Liver (tissue), 9 donors: ENCODE data around the gene KBTBD2. TPM values are rescaled to one million over a fixed set of nuclear protein-coding genes. Genes with fewer than 3 reads are reported as not detected.

ENCODE experiments used
- DNase-seq: peaks from one replicate; pipeline ENCODE4 v3.0.0-alpha.2; 2017; ENCODE audit warnings: low spot score
- H3K27ac ChIP-seq, 2 donors: one replicate each; pipeline ENCODE4 v1.7.0; 2013; ENCODE audit warnings: inconsistent platforms in 2 of 2, low read length in 2 of 2, control low read depth in 1 of 2, low read depth in 1 of 2, mild to moderate bottlenecking in 1 of 2
- H3K27me3 ChIP-seq, 4 donors: one replicate each; pipeline versions ENCODE4 v1.6.1 to v1.7.0; 2013; ENCODE audit warnings: low read length in 3 of 4, inconsistent platforms in 1 of 4, mild to moderate bottlenecking in 1 of 4, moderate library complexity in 1 of 4; ENCODE audit not compliant: control insufficient read depth in 4 of 4, insufficient read depth in 4 of 4
- H3K36me3 ChIP-seq, 4 donors: one replicate each; pipeline versions ENCODE4 v1.6.1 to v1.7.0; 2013; ENCODE audit warnings: low read length in 3 of 4, mild to moderate bottlenecking in 3 of 4, low read depth in 1 of 4, moderate library complexity in 1 of 4; ENCODE audit not compliant: control insufficient read depth in 4 of 4, insufficient read depth in 3 of 4
- H3K4me1 ChIP-seq, 4 donors: one replicate each; pipeline versions ENCODE4 v1.6.1 to v1.7.0; 2013; ENCODE audit warnings: low read length in 3 of 4, mild to moderate bottlenecking in 3 of 4, moderate library complexity in 1 of 4; ENCODE audit not compliant: control insufficient read depth in 4 of 4, insufficient read depth in 4 of 4
- H3K4me3 ChIP-seq, 3 donors: one replicate each; pipeline versions ENCODE4 v1.6.1 to v1.7.0; 2013; ENCODE audit warnings: low read length in 3 of 3, control low read depth in 1 of 3, low read depth in 1 of 3, mild to moderate bottlenecking in 1 of 3
- H3K9ac ChIP-seq, 2 donors: one replicate each; pipeline ENCODE4 v1.7.0; 2013; ENCODE audit warnings: low read length in 2 of 2, mild to moderate bottlenecking in 2 of 2, moderate library complexity in 2 of 2, control low read depth in 1 of 2, low read depth in 1 of 2
- H3K9me3 ChIP-seq, 4 donors: one replicate each; pipeline versions ENCODE4 v1.6.1 to v1.7.0; 2013; ENCODE audit warnings: low read length in 3 of 4; ENCODE audit not compliant: control insufficient read depth in 4 of 4
- EGR1 ChIP-seq, 2 donors: IDR thresholded peaks; 2 replicates each; pipeline ENCODE4 v1.6.1; 2016 to 2018; ENCODE audit warnings: antibody characterized with exemption in 2 of 2, low read depth in 2 of 2
- FOXA2 ChIP-seq: IDR thresholded peaks from 2 replicates; pipeline ENCODE4 v1.6.1; 2016; ENCODE audit warnings: antibody characterized with exemption
- HNF4G ChIP-seq: IDR thresholded peaks from 2 replicates; pipeline ENCODE4 v1.6.1; 2016; ENCODE audit warnings: antibody characterized with exemption
- NR2F2 ChIP-seq: IDR thresholded peaks from 2 replicates; pipeline ENCODE4 v1.6.1; 2016; ENCODE audit warnings: antibody characterized with exemption
- RAD21 ChIP-seq, 2 donors: IDR thresholded peaks; 2 replicates each; pipeline ENCODE4 v1.6.1; 2016; ENCODE audit warnings: antibody characterized with exemption in 2 of 2, mild to moderate bottlenecking in 2 of 2
- WGBS: extraction: QIAGEN DNeasy Blood & Tissue Kit; methylation state at CpG from one replicate; pipeline ENCODE4 v1.1.7; 2013; 5-methylcytosine and 5-hydroxymethylcytosine counted together
- polyA plus RNA-seq, 2 donors: library from polyadenylated mRNA; stranded (reverse) in 1 of 2; unstranded in 1 of 2; fragments of 200-250 nt in 1 of 2; fragments of >200 nt in 1 of 2; fragmentation: Nextera tagmentation in 1 of 2; extraction: Ambion mirVana in 1 of 2; gene quantifications; one replicate each; pipeline versions ENCODE4 v1.2.1 to v1.2.3, GENCODE V29; 2013 to 2015
- total RNA-seq, 2 donors: library from RNA; depleted of rRNA; stranded (reverse); fragments of >200 nt; gene quantifications; one replicate each; pipeline ENCODE4 v1.2.3, GENCODE V29; 2014
- TF ChIP-seq, protein P1 (sequence below): fragments of 150-350 bp; IDR thresholded peaks from 2 replicates; pipeline ENCODE4 v1.5.1; 2017; ENCODE audit warnings: improper control_type of control experiment, low read depth, low read length; ENCODE audit not compliant: missing input control
- TF ChIP-seq, protein P2 (sequence below): IDR thresholded peaks from 2 replicates; pipeline ENCODE4 v1.6.1; 2016; ENCODE audit warnings: antibody characterized with exemption
- TF ChIP-seq, protein P3 (sequence below): IDR thresholded peaks from 2 replicates; pipeline ENCODE4 v1.6.1; 2016; ENCODE audit warnings: antibody characterized with exemption
- TF ChIP-seq, protein P4 (sequence below): IDR thresholded peaks from 2 replicates; pipeline ENCODE4 v1.6.1; 2016; ENCODE audit warnings: antibody characterized with exemption, mild to moderate bottlenecking
- donor health status: healthy.
- donor health status: healthy.
- donor health status: healthy.
- donor health status: healthy.
- donor health status: healthy.

The KBTBD2 gene
- total RNA-seq, result 10 to 100 TPM; 22.5 to 29.5 TPM
- 1 to 10 TPM; 7.1 to 7.6 TPM for polyA plus RNA-seq

- Histone ChIP-seq H3K4me3 (peak within 1 kb of the TSS; percentile 86 to 95 (median 87)), H3K9me3 (no peaks in the 10 kb centered on the region), H3K27me3 (no peaks in the 10 kb centered on the region), H3K36me3 (no peaks in the 10 kb centered on the region), H3K9ac (peak within 1 kb of the TSS; percentile 95 to 96), H3K4me1 (peaks cover 4 to 24% (median 10%) of the 10 kb centered on the region in 4 donors), H3K27ac (peak within 1 kb of the TSS; percentile 97 to 98)
- TF ChIP-seq EGR1 (IDR thresholded peaks at IDR 0.05; ENCODE audit: low read depth in 2 of 2) (peak in 1 of 2 donors; percentile 21), HNF4G (no peak)
- under 1% methylated on average over 104 of the region's 104 CpGs for WGBS
- peak; percentile 77 for DNase-seq
Observed at GRCh38 chr7:32891043-32891799, at the start of gene KBTBD2. Gene KBTBD2, minus strand, starts transcription at chr7:32891760. Its CDS starts 12,156 bp downstream, at chr7:32879604.

DNA sequence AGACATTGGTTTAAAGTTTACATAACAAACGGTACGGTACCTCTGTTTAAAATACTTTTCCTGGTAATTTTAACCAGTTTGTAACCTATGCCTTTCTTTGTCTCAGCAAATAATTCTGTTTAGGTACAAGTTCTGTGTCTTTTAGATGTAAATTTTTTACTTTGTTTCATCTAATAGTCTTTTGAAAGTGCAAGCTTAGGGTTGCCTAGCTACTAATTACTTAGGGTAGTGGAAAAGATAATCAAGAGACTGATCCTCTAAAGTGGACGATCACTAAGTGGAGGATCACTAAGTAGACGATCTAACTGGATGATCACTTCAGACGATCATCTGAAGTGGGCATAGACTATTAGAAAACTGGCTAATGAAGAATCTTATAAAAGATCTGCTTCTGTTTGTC lies 49.6 kb upstream of the KBTBD2 start:
- DNase-seq, result no peak
- no peaks in the 10 kb centered on the region for H3K36me3 ChIP-seq
- no peak overlapping the region for H3K4me3 ChIP-seq
- H3K4me1 ChIP-seq, result peaks cover 0 to 11% (median 4%) of the 10 kb centered on the region in 4 donors
- no peak overlapping the region for H3K27ac ChIP-seq
- no peak overlapping the region for H3K9ac ChIP-seq
- TF ChIP-seq HNF4G (no peak), FOXA2 (no peak), RAD21 (IDR thresholded peaks at IDR 0.05) (no peak)
- TF ChIP-seq, protein P1, sequence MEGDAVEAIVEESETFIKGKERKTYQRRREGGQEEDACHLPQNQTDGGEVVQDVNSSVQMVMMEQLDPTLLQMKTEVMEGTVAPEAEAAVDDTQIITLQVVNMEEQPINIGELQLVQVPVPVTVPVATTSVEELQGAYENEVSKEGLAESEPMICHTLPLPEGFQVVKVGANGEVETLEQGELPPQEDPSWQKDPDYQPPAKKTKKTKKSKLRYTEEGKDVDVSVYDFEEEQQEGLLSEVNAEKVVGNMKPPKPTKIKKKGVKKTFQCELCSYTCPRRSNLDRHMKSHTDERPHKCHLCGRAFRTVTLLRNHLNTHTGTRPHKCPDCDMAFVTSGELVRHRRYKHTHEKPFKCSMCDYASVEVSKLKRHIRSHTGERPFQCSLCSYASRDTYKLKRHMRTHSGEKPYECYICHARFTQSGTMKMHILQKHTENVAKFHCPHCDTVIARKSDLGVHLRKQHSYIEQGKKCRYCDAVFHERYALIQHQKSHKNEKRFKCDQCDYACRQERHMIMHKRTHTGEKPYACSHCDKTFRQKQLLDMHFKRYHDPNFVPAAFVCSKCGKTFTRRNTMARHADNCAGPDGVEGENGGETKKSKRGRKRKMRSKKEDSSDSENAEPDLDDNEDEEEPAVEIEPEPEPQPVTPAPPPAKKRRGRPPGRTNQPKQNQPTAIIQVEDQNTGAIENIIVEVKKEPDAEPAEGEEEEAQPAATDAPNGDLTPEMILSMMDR, result no peak
- TF ChIP-seq, protein P2, sequence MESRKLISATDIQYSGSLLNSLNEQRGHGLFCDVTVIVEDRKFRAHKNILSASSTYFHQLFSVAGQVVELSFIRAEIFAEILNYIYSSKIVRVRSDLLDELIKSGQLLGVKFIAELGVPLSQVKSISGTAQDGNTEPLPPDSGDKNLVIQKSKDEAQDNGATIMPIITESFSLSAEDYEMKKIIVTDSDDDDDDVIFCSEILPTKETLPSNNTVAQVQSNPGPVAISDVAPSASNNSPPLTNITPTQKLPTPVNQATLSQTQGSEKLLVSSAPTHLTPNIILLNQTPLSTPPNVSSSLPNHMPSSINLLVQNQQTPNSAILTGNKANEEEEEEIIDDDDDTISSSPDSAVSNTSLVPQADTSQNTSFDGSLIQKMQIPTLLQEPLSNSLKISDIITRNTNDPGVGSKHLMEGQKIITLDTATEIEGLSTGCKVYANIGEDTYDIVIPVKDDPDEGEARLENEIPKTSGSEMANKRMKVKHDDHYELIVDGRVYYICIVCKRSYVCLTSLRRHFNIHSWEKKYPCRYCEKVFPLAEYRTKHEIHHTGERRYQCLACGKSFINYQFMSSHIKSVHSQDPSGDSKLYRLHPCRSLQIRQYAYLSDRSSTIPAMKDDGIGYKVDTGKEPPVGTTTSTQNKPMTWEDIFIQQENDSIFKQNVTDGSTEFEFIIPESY, result no peak
- TF ChIP-seq, protein P3, sequence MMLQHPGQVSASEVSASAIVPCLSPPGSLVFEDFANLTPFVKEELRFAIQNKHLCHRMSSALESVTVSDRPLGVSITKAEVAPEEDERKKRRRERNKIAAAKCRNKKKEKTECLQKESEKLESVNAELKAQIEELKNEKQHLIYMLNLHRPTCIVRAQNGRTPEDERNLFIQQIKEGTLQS, result no peak
- 74% methylated on average over 5 of the region's 5 CpGs for WGBS
- H3K27me3 ChIP-seq, result no peaks in the 10 kb centered on the region
- no peaks in the 10 kb centered on the region for H3K9me3 ChIP-seq

GRCh38 chr7:32937344-32938174 lies 46.0 kb upstream of the KBTBD2 start:
- 73% methylated on average over 10 of the region's 10 CpGs for WGBS
- Histone ChIP-seq H3K9me3 (no peaks in the 10 kb centered on the region), H3K27ac (no peak overlapping the region), H3K4me3 (no peak overlapping the region), H3K4me1 (peaks cover 0 to 8% (median 4%) of the 10 kb centered on the region in 4 donors), H3K27me3 (no peaks in the 10 kb centered on the region), H3K9ac (no peak overlapping the region), H3K36me3 (peaks cover 0 to 3% (median 0%) of the 10 kb centered on the region in 4 donors)
- TF ChIP-seq, protein P4, sequence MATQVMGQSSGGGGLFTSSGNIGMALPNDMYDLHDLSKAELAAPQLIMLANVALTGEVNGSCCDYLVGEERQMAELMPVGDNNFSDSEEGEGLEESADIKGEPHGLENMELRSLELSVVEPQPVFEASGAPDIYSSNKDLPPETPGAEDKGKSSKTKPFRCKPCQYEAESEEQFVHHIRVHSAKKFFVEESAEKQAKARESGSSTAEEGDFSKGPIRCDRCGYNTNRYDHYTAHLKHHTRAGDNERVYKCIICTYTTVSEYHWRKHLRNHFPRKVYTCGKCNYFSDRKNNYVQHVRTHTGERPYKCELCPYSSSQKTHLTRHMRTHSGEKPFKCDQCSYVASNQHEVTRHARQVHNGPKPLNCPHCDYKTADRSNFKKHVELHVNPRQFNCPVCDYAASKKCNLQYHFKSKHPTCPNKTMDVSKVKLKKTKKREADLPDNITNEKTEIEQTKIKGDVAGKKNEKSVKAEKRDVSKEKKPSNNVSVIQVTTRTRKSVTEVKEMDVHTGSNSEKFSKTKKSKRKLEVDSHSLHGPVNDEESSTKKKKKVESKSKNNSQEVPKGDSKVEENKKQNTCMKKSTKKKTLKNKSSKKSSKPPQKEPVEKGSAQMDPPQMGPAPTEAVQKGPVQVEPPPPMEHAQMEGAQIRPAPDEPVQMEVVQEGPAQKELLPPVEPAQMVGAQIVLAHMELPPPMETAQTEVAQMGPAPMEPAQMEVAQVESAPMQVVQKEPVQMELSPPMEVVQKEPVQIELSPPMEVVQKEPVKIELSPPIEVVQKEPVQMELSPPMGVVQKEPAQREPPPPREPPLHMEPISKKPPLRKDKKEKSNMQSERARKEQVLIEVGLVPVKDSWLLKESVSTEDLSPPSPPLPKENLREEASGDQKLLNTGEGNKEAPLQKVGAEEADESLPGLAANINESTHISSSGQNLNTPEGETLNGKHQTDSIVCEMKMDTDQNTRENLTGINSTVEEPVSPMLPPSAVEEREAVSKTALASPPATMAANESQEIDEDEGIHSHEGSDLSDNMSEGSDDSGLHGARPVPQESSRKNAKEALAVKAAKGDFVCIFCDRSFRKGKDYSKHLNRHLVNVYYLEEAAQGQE, result no peak
- peak; percentile 56 for TF ChIP-seq NR2F2
- peak; percentile 46 for DNase-seq
